ENCODE measurements around the gene PTPDC1.
"Not testable (repeated sequence)": the region's sequence is repeated elsewhere in the genome, so short reads cannot be mapped to it uniquely, and the experiment has no call there.

The PTPDC1 gene

DNA sequence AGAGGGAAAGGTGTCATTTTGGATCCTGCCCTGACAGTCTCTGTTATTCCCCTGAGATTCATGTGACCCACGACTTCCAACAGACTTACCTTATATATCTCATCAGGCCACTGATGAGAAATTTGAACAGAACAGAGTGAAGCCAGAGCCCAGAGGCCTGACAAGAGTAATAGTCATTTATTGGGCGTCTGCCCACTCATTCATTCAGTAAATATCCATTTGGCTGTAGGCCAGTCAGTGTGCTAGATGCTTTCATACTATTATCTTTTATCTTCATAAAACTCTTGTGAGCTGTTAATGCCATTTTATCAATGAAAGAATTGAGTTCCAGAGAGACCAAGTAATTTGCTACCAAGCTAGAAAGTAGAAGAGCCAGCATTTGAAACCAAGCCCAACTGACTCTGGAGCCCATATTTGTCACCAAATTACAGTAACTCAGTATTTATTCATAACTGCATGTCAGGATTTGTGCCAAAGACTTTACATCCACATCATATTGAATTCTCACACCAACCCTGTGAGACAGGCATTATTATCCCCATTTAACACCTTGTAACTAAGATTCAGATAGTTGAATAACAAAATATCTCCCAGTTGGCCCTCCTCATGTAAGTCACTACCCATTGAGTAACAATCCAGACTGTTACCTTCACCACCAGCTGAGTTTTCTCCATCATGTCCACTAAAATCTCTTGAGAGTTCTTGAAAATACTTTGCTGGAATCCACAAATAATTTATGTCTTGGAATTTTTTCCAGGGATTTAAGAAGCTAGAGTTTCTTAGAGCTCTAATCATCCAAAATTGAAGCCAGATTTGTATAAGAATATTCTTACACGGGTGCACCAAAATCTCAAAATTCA is 2.5 kb downstream of the PTPDC1 start:
- H3K4me2 ChIP-seq (ENCODE audit: low read length, poor library complexity, severe bottlenecking), result no peak overlapping the region
- H3K18ac ChIP-seq (ENCODE audit: low read depth in 1 of 2, low read length in 2 of 2), result peak overlapping the region in 1 of 2 experiments; percentile 7
- H3K23ac ChIP-seq (ENCODE audit: low read length in 2 of 2), result no peak overlapping the region
- no peak overlapping the region for H2BK120ac ChIP-seq (ENCODE audit: low read depth, low read length)
- no peak for DNase-seq
- H3K27ac ChIP-seq (ENCODE audit: low read length, poor library complexity, severe bottlenecking), result no peak overlapping the region
- H2AFZ ChIP-seq (ENCODE audit: low read depth, low read length), result no peak overlapping the region
- WGBS, result 78% methylated on average over 2 of the region's 3 CpGs
- H3K4me3 ChIP-seq (ENCODE audit: insufficient read depth in 1 of 2, low read depth in 1 of 2, low read length in 2 of 2), result no peak overlapping the region
- H2BK15ac ChIP-seq (ENCODE audit: low read depth, poor library complexity, severe bottlenecking), result no peak overlapping the region
- H2BK5ac ChIP-seq (ENCODE audit: low read depth, low read length, poor library complexity, severe bottlenecking), result no peak overlapping the region
- H3K27me3 ChIP-seq (ENCODE audit: control insufficient read depth in 1 of 2, insufficient read depth in 1 of 2, low read length in 2 of 2), result no peaks in the 10 kb centered on the region
- peaks cover 0 to 16% of the 10 kb centered on the region in 2 experiments for H3K36me3 ChIP-seq (ENCODE audit: control insufficient read depth in 1 of 2, insufficient read depth in 2 of 2, low read depth in 1 of 2, low read length in 2 of 2)
- H4K91ac ChIP-seq (ENCODE audit: low read length), result no peak overlapping the region
- H3K4me1 ChIP-seq (ENCODE audit: control insufficient read depth, insufficient read depth, low read depth, low read length), result peaks cover 7% of the 10 kb centered on the region
- H2BK12ac ChIP-seq (ENCODE audit: low read length in 2 of 2), result no peak overlapping the region
- no peaks in the 10 kb centered on the region for H3K9me3 ChIP-seq (ENCODE audit: control insufficient read depth, low read length)
- no peak overlapping the region for H4K8ac ChIP-seq (ENCODE audit: low read length)
- H2AK5ac ChIP-seq (ENCODE audit: low read length, severe bottlenecking), result no peak overlapping the region
- peaks cover 2% of the 10 kb centered on the region for H3K79me1 ChIP-seq (replicated peaks; ENCODE audit: low read length, poor library complexity, severe bottlenecking)
- H3K4ac ChIP-seq (ENCODE audit: low read depth in 1 of 2, low read length in 2 of 2), result no peak overlapping the region
- no peak overlapping the region for H3K14ac ChIP-seq (ENCODE audit: low read length in 2 of 2)
- H3K9ac ChIP-seq (ENCODE audit: low read length), result peak overlapping the region; percentile 24

DNA sequence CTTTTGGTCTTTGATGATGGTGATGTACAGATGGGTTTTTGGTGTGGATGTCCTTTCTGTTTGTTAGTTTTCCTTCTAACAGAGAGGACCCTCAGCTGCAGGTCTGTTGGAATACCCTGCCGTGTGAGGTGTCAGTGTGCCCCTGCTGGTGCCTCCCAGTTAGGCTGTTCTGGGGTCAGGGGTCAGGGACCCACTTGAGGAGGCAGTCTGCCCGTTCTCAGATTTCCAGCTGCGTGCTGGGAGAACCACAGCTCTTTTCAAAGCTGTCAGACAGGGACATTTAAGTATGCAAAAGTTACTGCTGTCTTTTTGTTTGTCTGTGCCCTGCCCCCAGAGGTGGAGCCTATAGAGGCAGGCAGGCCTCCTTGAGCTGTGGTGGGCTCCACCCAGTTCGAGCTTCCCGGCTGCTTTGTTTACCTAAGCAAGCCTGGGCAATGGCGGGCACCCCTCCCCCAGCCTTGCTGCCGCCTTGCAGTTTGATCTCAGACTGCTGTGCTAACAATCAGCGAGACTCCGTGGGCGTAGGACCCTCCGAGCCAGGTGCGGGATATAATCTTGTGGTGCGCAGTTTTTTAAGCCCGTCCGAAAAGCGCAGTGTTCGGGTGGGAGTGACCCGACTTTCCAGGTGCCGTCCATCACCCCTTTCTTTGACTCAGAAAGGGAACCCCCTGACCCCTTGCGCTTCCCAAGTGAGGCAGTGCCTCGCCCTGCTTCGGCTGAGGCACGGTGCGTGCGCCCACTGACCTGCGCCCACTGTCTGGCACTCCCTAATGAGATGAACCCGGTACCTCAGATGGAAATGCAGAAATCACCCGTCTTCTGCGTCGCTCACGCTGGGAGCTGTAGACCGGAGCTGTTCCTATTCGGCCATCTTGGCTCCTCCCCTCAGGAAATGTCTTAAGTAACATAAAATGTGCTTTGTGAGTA is 10.2 kb downstream of the PTPDC1 start:
- not testable (repeated sequence) for H3K4ac ChIP-seq (ENCODE audit: low read depth in 1 of 2, low read length in 2 of 2); H3K9me3 ChIP-seq (ENCODE audit: control insufficient read depth, low read length); H4K8ac ChIP-seq (ENCODE audit: low read length); H3K27me3 ChIP-seq (ENCODE audit: control insufficient read depth in 1 of 2, insufficient read depth in 1 of 2, low read length in 2 of 2); H3K4me1 ChIP-seq (ENCODE audit: control insufficient read depth, insufficient read depth, low read depth, low read length); DNase-seq; H2AFZ ChIP-seq (ENCODE audit: low read depth, low read length); H3K27ac ChIP-seq (ENCODE audit: low read length, poor library complexity, severe bottlenecking); H3K4me2 ChIP-seq (ENCODE audit: low read length, poor library complexity, severe bottlenecking); H3K9ac ChIP-seq (ENCODE audit: low read length); H3K14ac ChIP-seq (ENCODE audit: low read length in 2 of 2); H2AK5ac ChIP-seq (ENCODE audit: low read length, severe bottlenecking); H2BK15ac ChIP-seq (ENCODE audit: low read depth, poor library complexity, severe bottlenecking); H3K4me3 ChIP-seq (ENCODE audit: insufficient read depth in 1 of 2, low read depth in 1 of 2, low read length in 2 of 2); H3K23ac ChIP-seq (ENCODE audit: low read length in 2 of 2); H2BK120ac ChIP-seq (ENCODE audit: low read depth, low read length); H3K79me1 ChIP-seq (replicated peaks; ENCODE audit: low read length, poor library complexity, severe bottlenecking); H2BK5ac ChIP-seq (ENCODE audit: low read depth, low read length, poor library complexity, severe bottlenecking); H2BK12ac ChIP-seq (ENCODE audit: low read length in 2 of 2)
- WGBS, result 85% methylated on average over 22 of the region's 33 CpGs
- H3K18ac ChIP-seq (ENCODE audit: low read depth in 1 of 2, low read length in 2 of 2), result peak overlapping the region; percentile 33 to 76
- H4K91ac ChIP-seq (ENCODE audit: low read length), result peak overlapping the region; percentile 61
- peaks cover 4 to 11% of the 10 kb centered on the region in 2 experiments for H3K36me3 ChIP-seq (ENCODE audit: control insufficient read depth in 1 of 2, insufficient read depth in 2 of 2, low read depth in 1 of 2, low read length in 2 of 2)

DNA sequence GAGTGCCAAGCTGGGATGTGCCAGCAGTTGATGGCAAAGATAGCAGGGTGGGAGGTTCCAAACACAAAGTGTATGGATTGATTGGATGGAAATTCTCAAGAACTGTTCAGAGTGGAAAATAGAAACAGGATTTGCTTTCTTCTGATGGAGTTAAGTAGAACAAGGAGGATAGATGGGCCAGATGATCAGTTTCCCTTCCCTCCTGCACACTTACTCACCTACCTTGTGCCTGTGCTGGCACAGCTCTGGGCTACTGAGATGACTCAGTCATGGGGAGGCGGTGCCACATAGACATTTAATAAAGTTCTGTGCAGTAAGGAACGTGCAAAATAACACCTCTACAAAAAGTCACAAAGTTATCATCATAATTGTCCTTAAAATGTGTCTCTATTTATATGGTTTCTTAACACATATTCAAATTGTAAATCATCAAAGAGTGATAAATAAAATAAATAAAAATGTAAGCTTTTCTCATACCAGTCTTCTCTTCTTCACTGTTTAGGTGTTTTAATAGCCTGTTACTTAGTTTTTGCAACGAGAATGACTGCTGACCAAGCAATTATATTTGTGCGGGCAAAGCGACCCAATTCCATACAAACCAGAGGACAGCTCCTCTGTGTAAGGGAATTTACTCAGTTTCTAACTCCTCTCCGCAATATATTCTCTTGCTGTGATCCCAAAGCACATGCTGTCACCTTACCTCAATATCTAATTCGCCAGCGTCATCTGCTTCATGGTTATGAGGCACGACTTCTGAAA is 12.7 kb downstream of the PTPDC1 start:
- no peaks in the 10 kb centered on the region for H3K27me3 ChIP-seq (ENCODE audit: control insufficient read depth in 1 of 2, insufficient read depth in 1 of 2, low read length in 2 of 2)
- no peak overlapping the region for H3K4me2 ChIP-seq (ENCODE audit: low read length, poor library complexity, severe bottlenecking)
- no peak overlapping the region for H2BK120ac ChIP-seq (ENCODE audit: low read depth, low read length)
- no peak for DNase-seq
- H3K27ac ChIP-seq (ENCODE audit: low read length, poor library complexity, severe bottlenecking), result no peak overlapping the region
- no peak overlapping the region for H3K9ac ChIP-seq (ENCODE audit: low read length)
- no peak overlapping the region for H2BK15ac ChIP-seq (ENCODE audit: low read depth, poor library complexity, severe bottlenecking)
- H2BK12ac ChIP-seq (ENCODE audit: low read length in 2 of 2), result no peak overlapping the region
- H3K14ac ChIP-seq (ENCODE audit: low read length in 2 of 2), result no peak overlapping the region
- no peak overlapping the region for H3K18ac ChIP-seq (ENCODE audit: low read depth in 1 of 2, low read length in 2 of 2)
- no peaks in the 10 kb centered on the region for H3K9me3 ChIP-seq (ENCODE audit: control insufficient read depth, low read length)
- H4K8ac ChIP-seq (ENCODE audit: low read length), result no peak overlapping the region
- no peak overlapping the region for H2AFZ ChIP-seq (ENCODE audit: low read depth, low read length)
- no peak overlapping the region for H4K91ac ChIP-seq (ENCODE audit: low read length)
- no peak overlapping the region for H3K4me3 ChIP-seq (ENCODE audit: insufficient read depth in 1 of 2, low read depth in 1 of 2, low read length in 2 of 2)
- H2BK5ac ChIP-seq (ENCODE audit: low read depth, low read length, poor library complexity, severe bottlenecking), result no peak overlapping the region
- H2AK5ac ChIP-seq (ENCODE audit: low read length, severe bottlenecking), result no peak overlapping the region
- peaks cover 2% of the 10 kb centered on the region for H3K4me1 ChIP-seq (ENCODE audit: control insufficient read depth, insufficient read depth, low read depth, low read length)
- H3K79me1 ChIP-seq (replicated peaks; ENCODE audit: low read length, poor library complexity, severe bottlenecking), result peaks cover 1% of the 10 kb centered on the region
- 96% methylated on average over 7 of the region's 9 CpGs for WGBS
- H3K4ac ChIP-seq (ENCODE audit: low read depth in 1 of 2, low read length in 2 of 2), result no peak overlapping the region
- H3K36me3 ChIP-seq (ENCODE audit: control insufficient read depth in 1 of 2, insufficient read depth in 2 of 2, low read depth in 1 of 2, low read length in 2 of 2), result peaks cover 4 to 11% of the 10 kb centered on the region in 2 experiments
- H3K23ac ChIP-seq (ENCODE audit: low read length in 2 of 2), result no peak overlapping the region
